HEK293 (cell line): ENCODE results near the gene NAT10.
A peak's percentile ranks its signal among the peaks of the same experiment; 100 is the strongest.

ENCODE experiments used
- CTCF ChIA-PET: fragments of 350-600 bp; formaldehyde crosslinking; extraction: SDS; loops from one replicate; lab custom pipeline; 2021; ENCODE audit warnings: antibody characterized with exemption; lab: Yijun Ruan, JAX
- POLR2A ChIA-PET: fragments of 300-600 bp; formaldehyde crosslinking; extraction: SDS; loops from one replicate; lab custom pipeline; 2020; ENCODE audit warnings: antibody characterized with exemption, inconsistent platforms; lab: Yijun Ruan, JAX
- H3K27ac ChIP-seq: fragments of 200-500 bp; sonication (Bioruptor generic); 2 replicates; pipeline ENCODE4 v1.5.1; 2014; ENCODE audit warnings: low read depth, low read length, control low read depth, inconsistent platforms; ENCODE audit errors: extremely low read depth
- H3K36me3 ChIP-seq, 2 experiments: fragments of 200-500 bp in 1 of 2; sonication (Bioruptor generic) in 1 of 2; 1 replicate in 1 of 2; 2 replicates in 1 of 2; pipeline ENCODE4 v1.5.1; 2014 to 2017; ENCODE audit warnings: inconsistent platforms in 2 of 2, low read length in 2 of 2; ENCODE audit not compliant: control insufficient read depth in 2 of 2, insufficient read depth in 1 of 2
- H3K4me1 ChIP-seq: fragments of 200-500 bp; sonication (Bioruptor generic); 2 replicates; pipeline ENCODE4 v1.5.1; 2014; ENCODE audit warnings: mild to moderate bottlenecking, low read length, inconsistent platforms; ENCODE audit not compliant: control insufficient read depth, insufficient read depth
- H3K4me3 ChIP-seq: 2 replicates; pipeline ENCODE4 v1.5.1; 2011; ENCODE audit warnings: low read depth, mild to moderate bottlenecking, control low read depth, low read length, moderate library complexity
- H3K9me3 ChIP-seq: fragments of 200-500 bp; sonication (Bioruptor generic); 2 replicates; pipeline ENCODE4 v1.5.1; 2014; ENCODE audit warnings: low read depth, low read length, inconsistent platforms; ENCODE audit not compliant: control insufficient read depth, insufficient read depth
- BCL11B ChIP-seq: fragments of 450-650 bp; formaldehyde crosslinking; IDR thresholded peaks from 2 replicates; pipeline ENCODE4 v1.5.1; 2016; ENCODE audit warnings: low read depth, missing biosample characterization, missing genetic modification characterization
- GFI1B ChIP-seq: fragments of 450-650 bp; formaldehyde crosslinking; IDR thresholded peaks from 2 replicates; pipeline ENCODE4 v1.5.1; 2016; ENCODE audit warnings: missing biosample characterization, missing genetic modification characterization
- GLIS1 ChIP-seq: fragments of 450-650 bp; formaldehyde crosslinking; IDR thresholded peaks from 2 replicates; pipeline ENCODE4 v1.5.1; 2016; ENCODE audit warnings: missing biosample characterization, missing genetic modification characterization
- KLF1 ChIP-seq: fragments of 450-650 bp; formaldehyde crosslinking; IDR thresholded peaks from 2 replicates; pipeline ENCODE4 v1.5.1; 2016; ENCODE audit warnings: missing biosample characterization, missing genetic modification characterization
- PRDM2 ChIP-seq: fragments of 450-650 bp; formaldehyde crosslinking; IDR thresholded peaks from 2 replicates; pipeline ENCODE4 v1.5.1; 2016; ENCODE audit warnings: missing biosample characterization, missing genetic modification characterization, borderline replicate concordance
- REPIN1 ChIP-seq: fragments of 450-650 bp; formaldehyde crosslinking; IDR thresholded peaks from 2 replicates; pipeline ENCODE4 v1.5.1; 2017; ENCODE audit warnings: missing biosample characterization, missing genetic modification characterization, low read depth
- TCF7L2 ChIP-seq: IDR thresholded peaks from 2 replicates; pipeline ENCODE4 v1.6.1; 2011; ENCODE audit warnings: low read depth, mild to moderate bottlenecking, inconsistent platforms, low read length, moderate library complexity, borderline replicate concordance
- TRIM28 ChIP-seq: IDR thresholded peaks from 2 replicates; pipeline ENCODE4 v1.6.1; 2011; ENCODE audit warnings: low read length, control low read depth, borderline replicate concordance
- ZFP3 ChIP-seq: fragments of 450-650 bp; formaldehyde crosslinking; IDR thresholded peaks from 2 replicates; pipeline ENCODE4 v1.5.1; 2016; ENCODE audit warnings: low read depth, missing biosample characterization, missing genetic modification characterization
- ZIC2 ChIP-seq: fragments of 450-650 bp; formaldehyde crosslinking; IDR thresholded peaks from 2 replicates; pipeline ENCODE4 v1.5.1; 2016; ENCODE audit warnings: missing biosample characterization, missing genetic modification characterization
- ZNF16 ChIP-seq: fragments of 450-650 bp; formaldehyde crosslinking; IDR thresholded peaks from 2 replicates; pipeline ENCODE4 v1.5.1; 2016; ENCODE audit warnings: low read depth, missing biosample characterization, missing genetic modification characterization
- ZNF169 ChIP-seq: fragments of 450-650 bp; formaldehyde crosslinking; IDR thresholded peaks from 2 replicates; pipeline ENCODE4 v1.5.1; 2016; ENCODE audit warnings: missing biosample characterization, missing genetic modification characterization
- ZNF19 ChIP-seq: fragments of 450-650 bp; formaldehyde crosslinking; IDR thresholded peaks from 2 replicates; pipeline ENCODE4; 2016; ENCODE audit warnings: missing biosample characterization, missing genetic modification characterization, low read depth
- ZNF248 ChIP-seq: fragments of 450-650 bp; formaldehyde crosslinking; IDR thresholded peaks from 2 replicates; pipeline ENCODE4 v1.5.1; 2017; ENCODE audit warnings: missing biosample characterization, missing genetic modification characterization
- ZNF266 ChIP-seq: fragments of 450-650 bp; formaldehyde crosslinking; IDR thresholded peaks from 2 replicates; pipeline ENCODE4 v1.5.1; 2016; ENCODE audit warnings: missing biosample characterization, missing genetic modification characterization, low read depth
- ZNF302 ChIP-seq: fragments of 450-650 bp; formaldehyde crosslinking; IDR thresholded peaks from 2 replicates; pipeline ENCODE4 v1.5.1; 2016; ENCODE audit warnings: missing biosample characterization, missing genetic modification characterization, low read depth
- ZNF341 ChIP-seq: fragments of 450-650 bp; formaldehyde crosslinking; IDR thresholded peaks from 2 replicates; pipeline ENCODE4; 2016; ENCODE audit warnings: low read depth, missing biosample characterization, missing genetic modification characterization
- ZNF423 ChIP-seq: fragments of 450-650 bp; formaldehyde crosslinking; IDR thresholded peaks from 2 replicates; pipeline ENCODE4 v1.5.1; 2016; ENCODE audit warnings: missing biosample characterization, missing genetic modification characterization
- ZNF426 ChIP-seq: fragments of 450-650 bp; formaldehyde crosslinking; IDR thresholded peaks from 2 replicates; pipeline ENCODE4 v1.5.1; 2017; ENCODE audit warnings: missing biosample characterization, missing genetic modification characterization, mild to moderate bottlenecking, inconsistent platforms, moderate library complexity
- ZNF510 ChIP-seq: fragments of 450-650 bp; formaldehyde crosslinking; IDR thresholded peaks from 2 replicates; pipeline ENCODE4 v1.5.1; 2018; ENCODE audit warnings: mild to moderate bottlenecking, missing genetic modification characterization, missing biosample characterization; ENCODE audit not compliant: insufficient replicate concordance
- ZNF600 ChIP-seq: fragments of 450-650 bp; formaldehyde crosslinking; IDR thresholded peaks from 2 replicates; pipeline ENCODE4 v1.5.1; 2016; ENCODE audit warnings: missing biosample characterization, missing genetic modification characterization
- ZNF658 ChIP-seq: fragments of 450-650 bp; formaldehyde crosslinking; IDR thresholded peaks from 2 replicates; pipeline ENCODE4; 2016; ENCODE audit warnings: missing biosample characterization, missing genetic modification characterization
- ZNF692 ChIP-seq: fragments of 450-650 bp; formaldehyde crosslinking; IDR thresholded peaks from 2 replicates; pipeline ENCODE4 v1.5.1; 2016; ENCODE audit warnings: missing biosample characterization, missing genetic modification characterization
- ZNF768 ChIP-seq: fragments of 450-650 bp; formaldehyde crosslinking; IDR thresholded peaks from 2 replicates; pipeline ENCODE4 v1.5.1; 2018; ENCODE audit warnings: missing biosample characterization, mild to moderate bottlenecking, missing genetic modification characterization
- ZNF791 ChIP-seq: fragments of 450-650 bp; formaldehyde crosslinking; IDR thresholded peaks from 2 replicates; pipeline ENCODE4 v1.5.1; 2016; ENCODE audit warnings: missing biosample characterization, missing genetic modification characterization
- ZNF837 ChIP-seq: fragments of 450-650 bp; formaldehyde crosslinking; IDR thresholded peaks from 2 replicates; pipeline ENCODE4 v1.5.1; 2016; ENCODE audit warnings: missing biosample characterization, missing genetic modification characterization
- ZSCAN23 ChIP-seq: fragments of 450-650 bp; formaldehyde crosslinking; IDR thresholded peaks from 2 replicates; pipeline ENCODE4 v1.5.1; 2016; ENCODE audit warnings: missing biosample characterization, missing genetic modification characterization

The NAT10 gene

GRCh38 chr11:34192481-34193401 lies 87.3 kb downstream of the NAT10 start (continued):
- no peak for TF ChIP-seq ZNF692 (tag by site-specific recombination)
- no peak for TF ChIP-seq ZNF248 (tag by site-specific recombination)
- no peak for TF ChIP-seq TRIM28
- TF ChIP-seq GLIS1 (tag by site-specific recombination) = no peak
- TF ChIP-seq ZNF658 (tag by site-specific recombination) = no peak
- 0 out of 2 replicates have a peak, but pooled peaks have one; percentile 26 for TF ChIP-seq KLF1
- peak; percentile 88 for TF ChIP-seq ZIC2 (tag by site-specific recombination)
- no peak for TF ChIP-seq PRDM2

GRCh38 chr11:34194576-34195335 lies 89.3 kb downstream of the NAT10 start:
- POLR2A ChIA-PET = no interaction called here
- H3K4me3 ChIP-seq = no peak overlapping the region
- TF ChIP-seq ZNF19 (tag by site-specific recombination) (no peak), TCF7L2 (no peak), ZNF341 (tag by site-specific recombination) (no peak), ZNF837 (no peak), ZNF791 (tag by site-specific recombination) (no peak), ZNF423 (tag by site-specific recombination) (no peak), ZNF169 (tag by site-specific recombination) (no peak), BCL11B (tag by site-specific recombination) (no peak), REPIN1 (tag by site-specific recombination) (no peak), ZNF768 (tag by site-specific recombination) (no peak), ZNF510 (tag by site-specific recombination) (no peak), GFI1B (tag by site-specific recombination) (no peak), ZNF266 (tag by site-specific recombination) (no peak), ZNF16 (tag by site-specific recombination) (no peak), ZNF426 (tag by site-specific recombination) (no peak), ZNF302 (tag by site-specific recombination) (no peak), ZSCAN23 (tag by site-specific recombination) (no peak), ZFP3 (tag by site-specific recombination) (no peak), ZNF600 (tag by site-specific recombination) (no peak)
- TF ChIP-seq, all 188 proteins: peak for 0
- Histone ChIP-seq H3K27ac (no peak overlapping the region), H3K4me1 (0 out of 2 replicates have a peak, but pooled peaks cover under 1% of the 10 kb centered on the region), H3K36me3 (peaks cover 0 to 5% of the 10 kb centered on the region in 2 experiments; a peak in 1 of 3 replicates), H3K9me3 (no peaks in the 10 kb centered on the region)
- CTCF ChIA-PET = interaction anchor here (1.3 kb wide), 1 partner anchor 20 kb away, joined by 8 read pairs; no protein-coding TSS in a partner anchor
